GM19193 (cell line): ENCODE data around the gene REV1.

ENCODE experiments used
- POLR2A ChIP-seq: IDR thresholded peaks from 4 replicates; pipeline ENCODE4 v1.6.1; 2011; ENCODE audit not compliant: insufficient read depth, insufficient read length; ENCODE audit errors: extremely low read depth

REV1 gene

GRCh38 chr2:99471654-99472599 is 17.9 kb downstream of the REV1 start:
- TF ChIP-seq POLR2A, result no peak

- no peak for TF ChIP-seq POLR2A
These were observed 18.9 kb downstream of the REV1 start for GRCh38 chr2:99470957-99471356.

GRCh38 chr2:99469394-99469793 is 20.4 kb downstream of the REV1 start:
- no peak for TF ChIP-seq POLR2A

- TF ChIP-seq POLR2A, result no peak
These were observed 21.7 kb downstream of the REV1 start for GRCh38 chr2:99468155-99468554.

- TF ChIP-seq POLR2A, result no peak
These were observed 22.4 kb downstream of the REV1 start for GRCh38 chr2:99467390-99467789.

GRCh38 chr2:99461828-99462483 is 27.9 kb downstream of the REV1 start:
- no peak for TF ChIP-seq POLR2A

GRCh38 chr2:99458529-99458928 is 31.3 kb downstream of the REV1 start:
- no peak for TF ChIP-seq POLR2A

- TF ChIP-seq POLR2A, result no peak
These were observed 38.1 kb downstream of the REV1 start for GRCh38 chr2:99451686-99452085.

- TF ChIP-seq POLR2A, result no peak
These were observed 38.5 kb downstream of the REV1 start for GRCh38 chr2:99451280-99451679.

GRCh38 chr2:99450199-99450598 is 39.6 kb downstream of the REV1 start:
- no peak for TF ChIP-seq POLR2A

GRCh38 chr2:99448556-99448955 is 41.3 kb downstream of the REV1 start:
- no peak for TF ChIP-seq POLR2A

GRCh38 chr2:99445065-99445464 is 44.8 kb downstream of the REV1 start:
- TF ChIP-seq POLR2A, result no peak

GRCh38 chr2:99444222-99444621 is 45.6 kb downstream of the REV1 start:
- no peak for TF ChIP-seq POLR2A

GRCh38 chr2:99442837-99443236 is 47.0 kb downstream of the REV1 start:
- TF ChIP-seq POLR2A, result no peak

- no peak for TF ChIP-seq POLR2A
These were observed 49.8 kb downstream of the REV1 start for GRCh38 chr2:99439971-99440505.

- no peak for TF ChIP-seq POLR2A
These were observed 52.9 kb downstream of the REV1 start for GRCh38 chr2:99436874-99437273.

- no peak for TF ChIP-seq POLR2A
These were observed 56.5 kb downstream of the REV1 start for GRCh38 chr2:99433340-99433739.
